Naive thymus-derived CD8-positive, alpha-beta T cell (primary cell): Measurements from ENCODE around the gene FAM229A. TPM values are rescaled to one million over a fixed set of nuclear protein-coding genes. Genes with fewer than 3 reads are reported as not detected.
"Not testable (repeated sequence)": the region's sequence is repeated elsewhere in the genome, so short reads cannot be mapped to it uniquely, and the experiment has no call there.

ENCODE experiments used
- ATAC-seq, 2 donors: fragments of 150-1000 bp; cut with Tn5 transposase in 1 of 2; sonication (Bioruptor Pico), chemical (Tn5 transposase) in 1 of 2; 1 replicate in 1 of 2; 2 replicates in 1 of 2; pipeline ENCODE4 v1.10.0; 2021; ENCODE audit warnings: mild to moderate bottlenecking in 2 of 2, moderate library complexity in 2 of 2
- POLR2A ChIA-PET: fragments of 350-600 bp; sonication (Branson Sonifier 250); formaldehyde crosslinking; loops from one replicate; lab custom pipeline; 2021; ENCODE audit warnings: antibody characterized with exemption; lab: Charles Lee
- DNase-seq, 10 donors: peaks; one replicate each; pipeline versions ENCODE4 v3.0.0 to v3.0.0-alpha.2; 2020 to 2022
- H3K27ac Mint-ChIP-seq, 10 donors: one replicate each; pipeline ENCODE4 v1.8.0; 2020 to 2022; ENCODE audit warnings: mild to moderate bottlenecking in 10 of 10, mixed read lengths in 10 of 10, moderate library complexity in 4 of 10, inconsistent platforms in 1 of 10
- H3K27me3 Mint-ChIP-seq, 5 donors: one replicate each; pipeline ENCODE4 v1.8.0; 2021 to 2022; ENCODE audit warnings: mixed read lengths in 5 of 5
- H3K36me3 Mint-ChIP-seq, 3 donors: one replicate each; pipeline ENCODE4 v1.8.0; 2020 to 2022; ENCODE audit warnings: mixed read lengths in 3 of 3, mild to moderate bottlenecking in 2 of 3, inconsistent platforms in 1 of 3
- H3K4me1 Mint-ChIP-seq, 4 donors: one replicate each; pipeline ENCODE4 v1.8.0; 2021 to 2022; ENCODE audit warnings: mixed read lengths in 4 of 4
- H3K4me3 Mint-ChIP-seq, 10 donors: one replicate each; pipeline ENCODE4 v1.8.0; 2020 to 2022; ENCODE audit warnings: mild to moderate bottlenecking in 10 of 10, mixed read lengths in 10 of 10, moderate library complexity in 6 of 10, inconsistent platforms in 1 of 10
- H3K9me3 Mint-ChIP-seq, 9 donors: one replicate each; pipeline ENCODE4 v1.8.0; 2020 to 2022; ENCODE audit warnings: mixed read lengths in 9 of 9, mild to moderate bottlenecking in 3 of 9, inconsistent platforms in 1 of 9, moderate library complexity in 1 of 9
- polyA plus RNA-seq, 3 donors: library from polyadenylated mRNA; unstranded; fragments of 300-500 nt; fragmentation: Illumina TruSeq; gene quantifications; one replicate each; pipeline ENCODE4 v1.2.3, GENCODE V29; 2021
- total RNA-seq, 8 experiments: library from RNA in 2 of 8; stranded (reverse) in 2 of 8; gene quantifications; one replicate each; pipeline ENCODE4 v1.2.3 and lab custom pipeline; 2021 to 2026

The FAM229A gene
- total and polyA plus RNA-seq, 5 experiments from 2014 or later = 0.06 to 30.7 (median 0.47) TPM

DNA sequence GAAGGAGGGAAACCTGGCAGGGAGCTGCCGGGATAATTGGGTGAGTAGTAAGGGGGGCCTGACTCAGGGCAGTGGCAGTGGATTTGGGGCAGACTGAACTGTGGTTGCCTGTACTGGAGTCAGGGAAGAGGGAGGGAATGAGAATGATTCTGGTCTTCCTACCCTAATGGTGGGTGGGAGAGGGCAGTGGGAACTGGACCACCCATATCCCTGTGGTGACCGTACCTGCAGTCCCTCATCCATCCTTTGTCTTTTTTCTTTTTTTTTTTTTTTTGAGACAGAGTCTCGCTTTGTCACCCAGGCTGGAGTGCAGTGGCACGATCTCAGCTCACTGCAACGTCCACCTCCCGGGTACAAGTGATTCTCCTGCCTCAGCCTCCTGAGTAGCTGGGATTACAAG is 6.5 kb downstream of the FAM229A start:
- not testable (repeated sequence) for ATAC-seq, H3K27me3 Mint-ChIP-seq, H3K36me3 Mint-ChIP-seq, H3K9me3 Mint-ChIP-seq, DNase-seq, H3K4me3 Mint-ChIP-seq
- Mint-ChIP-seq H3K4me1 (peaks cover 24 to 53% (median 38%) of the 10 kb centered on the region in 4 donors), H3K27ac (peak overlapping the region in 1 of 10 donors; percentile 8)
- POLR2A ChIA-PET = interaction anchor here (0.9 to 11.8 kb wide), 2 partner anchors 18 to 34 kb away, joined by 3 to 147 read pairs; partner anchors contain the start of gene MARCKSL1

DNA sequence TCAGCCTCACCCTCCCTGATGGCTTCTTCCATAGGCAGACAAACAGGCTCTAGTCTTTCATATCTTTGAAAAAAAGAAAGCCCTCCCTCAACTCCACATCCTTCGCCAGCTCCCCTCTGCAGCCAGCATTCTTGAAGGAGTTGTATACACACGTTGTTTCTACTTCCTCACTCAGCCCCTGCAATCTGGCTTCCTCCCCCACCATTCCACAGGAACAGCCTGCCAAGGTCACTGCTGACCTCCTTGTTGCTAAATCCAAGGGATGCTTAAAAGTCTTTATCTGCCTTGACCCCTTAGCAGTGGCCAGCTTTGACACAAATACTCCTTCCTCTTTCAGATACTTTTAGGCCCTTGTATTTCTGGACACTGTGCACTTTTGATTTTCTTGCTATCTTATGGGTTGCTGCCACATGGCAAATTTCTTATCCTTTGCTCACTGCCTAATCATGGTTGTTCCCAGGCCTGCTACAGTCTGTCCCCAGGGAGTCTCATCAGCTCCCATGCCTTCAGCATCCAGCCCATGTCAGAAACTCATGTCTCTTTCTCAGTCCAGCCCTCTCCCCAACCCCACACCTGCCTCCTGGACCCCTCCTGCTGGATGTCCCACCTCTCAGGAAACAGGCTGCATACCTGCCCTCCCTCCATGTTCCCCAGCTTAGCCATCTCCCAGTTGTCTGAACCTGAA is 8.3 kb downstream of the FAM229A start:
- ATAC-seq (no peak), DNase-seq (no peak)
- H3K36me3 Mint-ChIP-seq = peaks cover 0 to 8% (median 0%) of the 10 kb centered on the region in 3 donors
- H3K9me3 Mint-ChIP-seq = no peaks in the 10 kb centered on the region
- no peaks in the 10 kb centered on the region for H3K27me3 Mint-ChIP-seq
- H3K27ac Mint-ChIP-seq = peak overlapping the region in 8 of 10 donors; percentile 8 to 79 (median 70)
- peak overlapping the region; percentile 3 to 75 (median 64) for H3K4me3 Mint-ChIP-seq
- H3K4me1 Mint-ChIP-seq = peaks cover 23 to 54% (median 40%) of the 10 kb centered on the region in 4 donors
- POLR2A ChIA-PET = interaction anchor here (1.0 to 11.8 kb wide), 5 partner anchors 8 to 138 kb away, joined by 3 to 147 read pairs (median 9); partner anchors contain the start of genes LCK and MARCKSL1

DNA sequence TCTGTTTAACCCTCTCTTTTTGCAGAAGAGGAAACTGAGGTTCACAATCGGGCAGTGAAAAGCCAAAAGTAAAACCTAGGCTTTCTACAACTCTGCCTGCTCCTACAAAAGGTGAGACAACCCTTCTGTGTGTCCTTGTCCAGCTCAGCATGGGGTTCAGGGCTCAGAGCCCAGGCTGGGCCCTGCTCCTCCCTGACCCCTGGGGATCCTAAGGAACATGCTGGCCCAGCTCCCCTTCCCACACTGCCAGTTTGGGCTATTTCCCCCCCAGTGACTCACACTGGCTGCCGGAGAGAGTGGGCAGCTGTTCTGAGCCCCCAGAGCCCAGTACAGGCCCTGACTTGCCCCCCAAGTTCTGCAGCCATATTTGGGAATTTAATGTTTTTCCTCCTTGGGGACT is 8.9 kb downstream of the FAM229A start:
- POLR2A ChIA-PET = interaction anchor here (0.8 to 11.8 kb wide), 6 partner anchors 9 to 104 kb away, joined by 3 to 147 read pairs (median 6); partner anchors contain the start of genes BSDC1, LCK and MARCKSL1
- ATAC-seq (no peak), DNase-seq (no peak)
- Mint-ChIP-seq H3K4me3 (peak overlapping the region; percentile 32 to 86 (median 68)), H3K27me3 (no peaks in the 10 kb centered on the region), H3K4me1 (peaks cover 25 to 57% (median 46%) of the 10 kb centered on the region in 4 donors), H3K9me3 (no peaks in the 10 kb centered on the region), H3K36me3 (peaks cover 0 to 8% (median 0%) of the 10 kb centered on the region in 3 donors), H3K27ac (peak overlapping the region in 7 of 10 donors; percentile 46 to 79 (median 67))

DNA sequence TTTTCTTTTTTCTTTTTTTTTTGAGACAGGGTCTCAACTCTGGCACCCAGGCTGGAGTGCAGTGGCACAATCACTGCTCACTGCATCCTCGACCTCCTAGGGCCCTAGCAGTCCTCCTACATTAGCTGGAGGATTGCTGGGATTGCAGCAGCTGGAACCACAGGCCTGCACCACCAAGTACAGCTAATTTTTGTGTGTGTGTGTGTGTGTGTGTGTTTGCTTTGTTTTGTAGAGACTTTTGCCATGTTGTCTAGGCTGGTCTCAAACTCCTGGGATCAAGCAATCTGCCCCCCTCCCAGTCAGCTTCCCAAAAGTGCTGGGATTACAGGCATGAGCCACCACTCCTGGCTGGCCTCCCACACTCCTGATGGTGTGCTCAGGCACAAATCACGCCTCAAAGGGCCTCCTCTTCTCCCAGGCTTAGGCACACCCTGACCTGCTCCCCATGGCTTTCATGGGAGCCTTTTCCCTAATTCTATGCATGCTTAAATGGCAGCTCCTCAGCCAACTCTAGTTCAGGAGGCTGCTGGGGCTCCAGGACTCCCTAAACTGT is 9.4 kb downstream of the FAM229A start:
- Mint-ChIP-seq H3K27me3 (no peaks in the 10 kb centered on the region), H3K36me3 (peaks cover 0 to 8% (median 0%) of the 10 kb centered on the region in 3 donors), H3K27ac (peak overlapping the region in 6 of 10 donors; percentile 34 to 79 (median 48)), H3K4me3 (peak overlapping the region; percentile 37 to 90 (median 77)), H3K4me1 (peaks cover 25 to 58% (median 47%) of the 10 kb centered on the region in 4 donors), H3K9me3 (no peaks in the 10 kb centered on the region)
- DNase-seq (no peak), ATAC-seq (no peak)
- POLR2A ChIA-PET = interaction anchor here (0.6 to 11.8 kb wide), 10 partner anchors 8 to 103 kb away, joined by 3 to 147 read pairs (median 5); partner anchors contain the start of genes BSDC1, FAM229A, LCK and MARCKSL1

DNA sequence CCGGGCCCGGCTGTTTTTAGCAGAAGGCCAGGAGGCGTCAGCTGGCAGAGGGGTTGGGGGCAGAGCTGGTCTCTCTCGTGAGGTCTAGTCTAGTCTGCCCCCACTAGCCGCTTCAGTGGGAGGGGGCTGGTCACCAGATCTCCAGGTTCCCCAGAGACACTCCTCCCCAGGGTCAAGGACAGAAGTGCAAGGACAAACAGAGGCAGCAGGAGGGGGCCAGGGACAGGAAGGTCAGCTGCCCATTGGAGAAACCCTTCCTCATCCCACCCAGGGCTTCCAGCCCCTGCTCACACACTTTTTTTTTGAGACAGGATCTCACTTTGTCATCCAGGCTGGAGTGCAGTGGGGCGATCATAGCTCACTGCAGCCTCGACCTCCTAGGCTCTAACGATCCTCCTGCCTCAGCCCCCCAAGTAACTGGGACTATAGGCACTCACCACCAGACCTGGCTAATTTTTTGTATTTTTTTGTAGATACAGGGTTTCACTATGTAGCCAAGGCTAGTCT is 10.0 kb downstream of the FAM229A start:
- Mint-ChIP-seq H3K4me3 (peak overlapping the region; percentile 73 to 91 (median 80)), H3K4me1 (peaks cover 25 to 60% (median 48%) of the 10 kb centered on the region in 4 donors), H3K27me3 (no peaks in the 10 kb centered on the region), H3K9me3 (no peaks in the 10 kb centered on the region), H3K27ac (peak overlapping the region in 9 of 10 donors; percentile 24 to 88 (median 65)), H3K36me3 (peaks cover 0 to 8% (median 0%) of the 10 kb centered on the region in 3 donors)
- ATAC-seq (no peak), DNase-seq (no peak)
- POLR2A ChIA-PET = interaction anchor here (0.6 to 11.8 kb wide), 12 partner anchors 10 to 102 kb away, joined by 3 to 147 read pairs (median 4); partner anchors contain the start of genes BSDC1, FAM229A, LCK and MARCKSL1

DNA sequence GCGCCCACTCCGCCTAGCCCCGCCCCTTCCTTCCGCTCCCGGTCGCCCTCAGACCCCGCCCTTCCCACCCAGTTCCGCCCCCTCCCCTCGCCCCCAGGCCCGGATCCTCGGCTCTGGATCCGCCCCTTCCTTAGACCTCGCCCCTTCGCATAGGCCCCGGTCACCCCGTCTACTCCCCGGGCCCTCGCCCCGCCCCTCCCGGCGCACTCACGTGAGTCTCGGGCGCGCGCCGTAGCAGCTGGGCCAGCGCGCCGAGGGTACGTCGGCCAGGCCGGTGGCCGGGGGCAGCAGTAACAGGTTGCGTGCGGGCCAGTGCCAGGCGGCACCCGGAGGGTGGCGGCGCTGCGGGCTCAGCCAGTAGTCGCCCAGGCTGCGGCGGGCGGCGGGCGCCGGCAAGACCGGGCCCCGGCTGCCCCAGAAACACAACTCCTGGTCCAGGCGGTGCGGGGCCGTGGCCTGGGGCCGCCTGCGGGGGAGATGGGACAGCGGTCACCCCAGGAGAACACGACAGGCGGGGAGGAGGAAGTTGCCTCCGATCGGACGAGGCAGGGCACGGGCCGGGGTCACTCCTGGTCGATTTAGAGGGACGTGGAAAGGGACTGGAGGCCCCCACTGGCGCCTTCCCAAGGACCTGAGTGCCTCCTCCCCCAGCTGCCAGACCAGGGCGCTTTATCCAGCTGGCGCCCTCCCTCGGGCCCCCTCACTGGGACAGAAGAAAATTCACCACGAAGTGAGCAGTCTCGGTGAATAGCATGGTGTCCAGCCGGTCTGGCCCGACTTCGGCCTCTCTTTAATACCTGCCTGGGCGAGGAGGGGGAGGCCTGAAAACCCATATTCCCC is 10.7 kb downstream of the FAM229A start:
- H3K27ac Mint-ChIP-seq = peak overlapping the region; percentile 53 to 93 (median 89)
- H3K4me3 Mint-ChIP-seq = peak overlapping the region; percentile 74 to 91 (median 84)
- peak; percentile 87 to 96 (median 90) for DNase-seq
- H3K27me3 Mint-ChIP-seq = no peaks in the 10 kb centered on the region
- ATAC-seq = peak; percentile 90 to 93
- peaks cover 0 to 8% (median 0%) of the 10 kb centered on the region in 3 donors for H3K36me3 Mint-ChIP-seq
- no peaks in the 10 kb centered on the region for H3K9me3 Mint-ChIP-seq
- H3K4me1 Mint-ChIP-seq = peaks cover 25 to 62% (median 50%) of the 10 kb centered on the region in 4 donors
- POLR2A ChIA-PET = interaction anchor here (0.5 to 11.8 kb wide), 21 partner anchors 9 to 111 kb away, joined by 3 to 147 read pairs (median 3); partner anchors contain the start of genes BSDC1, FAM229A, HDAC1 and LCK

DNA sequence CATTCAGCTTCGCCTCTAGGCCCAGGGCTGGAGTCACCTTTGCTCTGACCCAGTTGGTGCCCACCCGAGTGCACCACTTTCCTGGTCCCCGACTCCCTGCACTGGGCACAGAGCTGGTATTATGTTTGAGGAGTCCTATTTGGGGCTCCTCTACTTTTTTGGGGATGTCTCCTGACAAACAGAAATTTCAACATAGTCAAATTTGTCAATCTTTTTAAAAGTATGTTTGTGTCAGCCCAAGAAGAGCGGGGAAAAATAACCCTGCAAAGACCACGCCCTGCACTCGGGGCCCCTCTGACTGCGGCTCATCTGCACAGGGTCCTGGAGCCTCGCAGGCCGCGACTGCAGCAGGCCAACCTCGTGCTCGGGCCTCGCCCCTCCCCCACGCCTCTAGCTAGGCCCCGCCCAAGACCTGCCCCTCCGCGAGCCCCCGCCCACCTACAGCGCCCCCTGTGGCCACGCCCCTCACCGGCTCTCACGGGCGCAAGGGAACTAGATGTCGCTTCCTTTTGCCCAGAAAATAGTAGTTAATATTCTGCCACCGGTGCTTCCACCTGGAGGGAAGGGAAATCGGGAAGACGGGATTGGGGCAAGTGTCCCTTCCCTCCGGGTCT is 11.4 kb downstream of the FAM229A start:
- DNase-seq = peak in 7 of 10 donors; percentile 68 to 86 (median 81)
- no peaks in the 10 kb centered on the region for H3K27me3 Mint-ChIP-seq
- peak overlapping the region; percentile 53 to 93 (median 89) for H3K27ac Mint-ChIP-seq
- H3K4me3 Mint-ChIP-seq = peak overlapping the region; percentile 74 to 91 (median 84)
- peak; percentile 59 to 78 for ATAC-seq
- H3K4me1 Mint-ChIP-seq = peaks cover 32 to 70% (median 58%) of the 10 kb centered on the region in 4 donors
- H3K9me3 Mint-ChIP-seq = no peaks in the 10 kb centered on the region
- H3K36me3 Mint-ChIP-seq = peaks cover 0 to 8% (median 0%) of the 10 kb centered on the region in 3 donors
- POLR2A ChIA-PET = interaction anchor here (0.5 to 11.8 kb wide), 16 partner anchors 9 to 110 kb away, joined by 3 to 147 read pairs (median 4); partner anchors contain the start of genes BSDC1, FAM229A, HDAC1 and LCK

DNA sequence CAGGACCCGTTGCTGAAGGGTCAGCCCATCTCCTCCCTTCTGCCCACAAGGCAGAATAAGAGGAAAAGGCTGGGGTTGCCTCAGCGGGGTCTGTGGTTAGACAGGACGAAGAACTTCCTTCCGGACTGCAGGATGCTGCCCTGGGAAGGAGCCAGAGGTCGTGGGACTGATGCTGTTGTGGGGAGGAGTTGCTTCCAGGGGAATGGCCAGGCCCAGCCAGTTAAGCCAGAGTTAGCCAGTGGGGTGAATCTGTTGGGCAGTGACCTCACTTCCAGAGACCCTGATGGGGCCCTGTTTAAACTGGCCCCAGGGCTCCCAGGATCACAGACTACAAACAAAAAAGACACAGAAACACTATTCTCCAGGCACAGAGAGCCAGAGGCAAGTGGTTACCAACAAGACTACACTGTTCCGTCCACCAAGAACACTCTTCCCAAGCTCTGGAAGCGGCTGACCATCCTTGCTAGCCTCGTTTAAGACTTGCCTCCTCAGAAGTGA is 13.0 kb downstream of the FAM229A start:
- Mint-ChIP-seq H3K4me3 (peak overlapping the region in 7 of 10 donors; percentile 23 to 65 (median 50)), H3K27ac (peak overlapping the region in 8 of 10 donors; percentile 12 to 79 (median 36)), H3K27me3 (no peaks in the 10 kb centered on the region), H3K9me3 (no peaks in the 10 kb centered on the region), H3K36me3 (peaks cover 0 to 6% (median 0%) of the 10 kb centered on the region in 3 donors), H3K4me1 (peaks cover 36 to 73% (median 64%) of the 10 kb centered on the region in 4 donors)
- no peak for DNase-seq
- no peak for ATAC-seq
- POLR2A ChIA-PET = interaction anchor here (0.9 to 11.8 kb wide), 2 partner anchors 11 to 29 kb away, joined by 10 to 147 read pairs; partner anchors contain the start of gene MARCKSL1

DNA sequence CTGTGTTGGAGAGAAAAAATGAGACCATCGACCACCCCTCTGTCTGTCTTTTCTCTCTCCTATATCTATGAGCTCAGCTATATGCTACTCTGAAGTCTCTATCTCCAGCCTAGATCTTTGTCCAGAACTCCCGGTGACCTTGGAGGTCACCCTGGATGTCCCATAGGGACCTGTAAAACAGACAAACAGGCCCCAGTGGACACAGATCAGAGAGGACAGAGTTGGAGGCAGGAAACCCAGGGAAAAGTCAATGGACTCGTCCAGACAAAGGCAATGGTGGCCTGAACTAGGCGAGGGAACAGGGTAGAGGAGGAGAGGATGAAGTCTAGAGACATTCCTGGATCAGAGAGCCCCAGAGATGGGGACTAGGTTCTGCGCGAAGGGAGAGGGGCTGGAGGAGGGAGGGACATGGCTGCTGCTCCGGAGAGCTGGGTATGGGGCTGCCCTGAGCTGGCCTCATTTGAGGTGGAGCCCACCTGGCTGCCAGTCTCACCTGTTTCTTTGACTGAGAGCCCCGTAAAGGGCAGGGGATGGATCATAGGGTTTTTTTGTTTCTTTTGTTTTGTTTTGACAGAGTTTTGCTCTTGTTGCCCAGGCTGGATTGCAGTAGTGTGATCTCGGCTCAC is 15.6 kb downstream of the FAM229A start:
- no peak for DNase-seq
- Mint-ChIP-seq H3K4me1 (peaks cover 27 to 63% (median 56%) of the 10 kb centered on the region in 4 donors), H3K27me3 (no peaks in the 10 kb centered on the region), H3K36me3 (no peaks in the 10 kb centered on the region), H3K27ac (peak overlapping the region in 6 of 10 donors; percentile 28 to 85 (median 52)), H3K4me3 (peak overlapping the region in 3 of 10 donors; percentile 22 to 31 (median 22)), H3K9me3 (no peaks in the 10 kb centered on the region)
- no peak for ATAC-seq
- POLR2A ChIA-PET = interaction anchor here (0.6 to 11.8 kb wide), 7 partner anchors 9 to 120 kb away, joined by 3 to 147 read pairs (median 4); partner anchors contain the start of gene MARCKSL1

DNA sequence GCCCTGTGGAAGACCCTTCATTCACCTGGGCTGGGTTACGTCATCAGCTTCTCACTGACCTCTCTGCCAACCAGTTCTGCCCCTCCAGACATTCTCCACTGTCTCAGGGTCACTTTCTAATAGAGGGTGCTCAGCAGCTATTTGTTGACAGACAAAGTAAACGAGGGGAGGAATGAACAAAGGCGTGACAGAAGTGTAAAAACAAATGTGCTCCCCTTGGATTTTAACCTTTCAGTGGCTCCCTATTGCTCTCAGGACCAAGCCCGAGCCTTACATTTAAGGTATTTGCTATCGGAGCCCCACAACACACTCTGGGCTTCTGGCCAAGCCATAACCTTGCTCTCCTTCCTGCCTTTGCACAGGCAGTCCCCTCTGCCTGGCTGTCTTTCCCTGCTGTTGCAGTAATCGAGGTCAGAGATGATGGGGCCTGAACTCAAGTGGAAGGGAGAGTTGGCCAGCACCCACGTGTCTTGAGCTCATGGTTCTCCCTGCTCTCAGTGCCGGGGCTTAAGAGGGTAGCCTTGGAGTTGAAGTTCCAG is 16.9 kb downstream of the FAM229A start:
- Mint-ChIP-seq H3K9me3 (no peaks in the 10 kb centered on the region), H3K36me3 (no peaks in the 10 kb centered on the region), H3K27me3 (no peaks in the 10 kb centered on the region), H3K27ac (peak overlapping the region in 9 of 10 donors; percentile 19 to 93 (median 72)), H3K4me1 (peaks cover 27 to 55% (median 48%) of the 10 kb centered on the region in 4 donors), H3K4me3 (peak overlapping the region in 7 of 10 donors; percentile 14 to 70 (median 49))
- POLR2A ChIA-PET = interaction anchor here (0.7 to 11.8 kb wide), 13 partner anchors 7 to 96 kb away, joined by 3 to 147 read pairs (median 4); partner anchors contain the start of genes BSDC1, LCK and MARCKSL1
- ATAC-seq = peak; percentile 86 to 89
- peak in 7 of 10 donors; percentile 26 to 74 (median 46) for DNase-seq
